GM15510 (cell line): ENCODE results near the gene SELPLG.

Source experiments
- POLR2A ChIP-seq: IDR thresholded peaks from 3 replicates; pipeline ENCODE4 v1.6.1; 2011; ENCODE audit warnings: borderline replicate concordance; ENCODE audit not compliant: insufficient read length; ENCODE audit errors: extremely low read depth

SELPLG gene, protein sequence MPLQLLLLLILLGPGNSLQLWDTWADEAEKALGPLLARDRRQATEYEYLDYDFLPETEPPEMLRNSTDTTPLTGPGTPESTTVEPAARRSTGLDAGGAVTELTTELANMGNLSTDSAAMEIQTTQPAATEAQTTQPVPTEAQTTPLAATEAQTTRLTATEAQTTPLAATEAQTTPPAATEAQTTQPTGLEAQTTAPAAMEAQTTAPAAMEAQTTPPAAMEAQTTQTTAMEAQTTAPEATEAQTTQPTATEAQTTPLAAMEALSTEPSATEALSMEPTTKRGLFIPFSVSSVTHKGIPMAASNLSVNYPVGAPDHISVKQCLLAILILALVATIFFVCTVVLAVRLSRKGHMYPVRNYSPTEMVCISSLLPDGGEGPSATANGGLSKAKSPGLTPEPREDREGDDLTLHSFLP

DNA sequence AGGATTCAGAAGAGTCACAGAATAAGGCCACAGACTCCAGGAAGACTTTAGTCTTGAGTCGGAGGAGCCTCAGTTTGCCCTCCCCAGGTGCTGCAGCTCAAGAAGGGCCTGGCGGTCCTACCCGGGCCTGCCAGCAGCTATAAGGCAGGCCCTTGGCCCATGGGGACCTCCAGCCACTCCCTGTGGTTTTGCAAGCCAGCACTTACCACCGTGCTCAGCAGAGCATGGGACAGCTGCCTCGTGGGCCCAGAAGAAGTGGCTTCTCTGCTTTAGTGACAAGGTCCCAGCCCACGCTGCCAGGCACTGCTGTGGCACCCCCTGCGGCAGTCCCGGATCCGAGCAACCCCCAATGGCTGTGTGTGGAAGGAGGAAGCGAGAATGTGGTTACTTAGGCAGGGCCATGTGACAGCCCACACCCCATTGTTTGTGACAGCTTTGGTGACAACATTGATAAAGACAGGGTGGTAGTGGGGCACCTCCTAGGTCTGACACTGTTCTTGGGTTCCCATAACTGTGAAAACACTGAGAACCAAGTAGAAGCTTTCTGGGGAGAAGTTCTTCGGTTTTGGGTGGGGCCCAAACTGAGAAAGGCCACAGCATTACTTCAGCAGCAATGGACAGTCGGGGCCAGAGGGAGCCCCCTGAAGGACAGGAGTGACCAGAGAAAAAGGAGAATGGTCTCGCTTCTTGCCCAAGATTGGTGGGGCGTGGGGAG is at the start of gene SELPLG:
Gene SELPLG (minus strand): TSS at position 361 of the 715 bp plus-strand sequence. CDS start 9,587 bp downstream, outside the sequence.
- TF ChIP-seq POLR2A = peak; percentile 57

DNA sequence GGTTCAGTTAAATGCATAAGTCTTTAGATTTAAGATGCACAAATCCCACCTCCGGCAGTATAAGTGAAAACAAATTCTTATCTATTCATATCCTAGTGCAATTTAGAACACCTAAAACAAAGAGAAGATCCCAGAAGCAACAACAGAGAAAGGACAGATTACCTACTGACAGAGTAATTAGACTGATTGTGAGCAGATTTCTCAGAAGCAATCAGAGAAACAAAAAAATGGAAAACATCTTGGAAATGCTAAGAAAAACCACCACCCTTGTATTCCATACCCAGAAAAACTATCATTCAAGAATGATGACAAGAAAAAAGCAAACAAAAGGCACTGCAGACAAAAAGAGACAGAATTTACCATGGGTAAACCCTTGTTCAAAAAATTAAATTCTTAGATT is 47.6 kb upstream of the SELPLG start:
- no peak for TF ChIP-seq POLR2A

DNA sequence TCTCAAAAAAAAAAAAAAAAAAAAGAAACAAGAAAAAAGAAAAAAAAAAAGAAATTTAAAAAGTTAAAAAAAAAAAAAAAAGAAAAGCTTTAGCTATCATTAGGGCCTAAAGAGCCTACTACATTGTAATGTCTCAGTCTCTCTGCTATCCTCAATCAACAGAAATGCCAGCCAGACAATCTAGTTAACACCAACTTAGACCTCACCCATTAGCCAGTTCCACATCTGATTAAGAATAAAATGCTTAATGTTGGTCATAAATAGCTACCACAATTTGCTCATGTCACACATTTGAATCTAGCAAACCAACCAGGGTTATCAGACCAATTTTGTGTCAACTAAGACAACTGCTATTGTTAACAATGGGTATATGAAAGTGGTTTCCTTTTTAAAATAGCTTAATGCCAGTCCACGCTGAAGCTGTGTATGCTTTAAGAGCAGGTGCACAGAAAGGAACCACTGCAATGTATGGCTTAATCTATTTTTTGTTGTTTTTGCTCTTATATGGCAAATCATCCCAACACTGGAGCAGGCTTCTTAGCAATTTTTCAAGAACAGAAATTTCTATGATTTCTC is 45.5 kb upstream of the SELPLG start:
- TF ChIP-seq POLR2A = no peak

DNA sequence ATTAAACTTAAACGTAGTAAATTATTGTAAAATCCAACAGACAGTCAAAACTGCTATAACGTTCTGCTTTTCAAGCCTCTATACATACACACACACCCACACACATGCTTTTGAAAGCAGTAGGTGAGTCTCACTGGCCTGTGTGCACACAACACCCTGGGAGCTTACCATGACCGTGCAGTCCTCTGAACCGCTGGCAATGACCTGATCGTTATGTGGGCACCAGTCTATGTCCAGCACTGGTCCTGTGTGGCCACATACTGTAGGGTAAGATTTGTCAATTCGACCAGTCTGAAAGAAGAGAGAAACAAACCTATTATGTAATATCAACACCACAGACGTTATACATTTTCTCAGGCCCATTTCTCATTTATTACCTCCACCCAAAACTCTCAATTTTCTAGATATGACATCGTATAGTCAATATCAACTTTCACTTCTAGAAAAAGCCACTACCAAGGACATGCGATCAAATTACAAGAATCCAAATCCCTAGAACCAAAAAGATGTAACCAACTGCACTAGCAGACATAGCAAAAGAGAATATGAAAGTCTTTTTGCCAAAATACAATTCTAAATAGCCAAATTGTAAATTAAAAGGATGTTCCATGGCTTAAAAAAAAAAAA is 44.5 kb upstream of the SELPLG start:
- TF ChIP-seq POLR2A = no peak

DNA sequence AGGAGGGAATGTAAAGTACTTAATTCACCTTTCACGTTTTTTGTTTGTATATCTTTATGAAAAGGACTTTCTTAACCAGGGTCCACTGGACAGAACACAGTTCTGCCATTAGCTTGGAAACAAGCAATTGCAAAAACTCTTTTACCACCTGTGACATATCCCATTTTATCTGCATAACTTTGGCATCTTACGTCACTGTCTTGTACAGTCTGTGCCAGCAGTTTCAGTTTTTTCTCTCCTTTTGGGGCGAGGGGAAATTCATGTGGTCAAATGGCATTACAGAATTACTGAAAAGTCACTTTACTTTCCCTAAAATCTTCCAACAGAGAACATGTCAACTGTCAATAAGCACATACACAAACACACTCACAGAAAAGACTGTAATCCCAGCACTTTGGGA is 43.7 kb upstream of the SELPLG start:
- no peak for TF ChIP-seq POLR2A

DNA sequence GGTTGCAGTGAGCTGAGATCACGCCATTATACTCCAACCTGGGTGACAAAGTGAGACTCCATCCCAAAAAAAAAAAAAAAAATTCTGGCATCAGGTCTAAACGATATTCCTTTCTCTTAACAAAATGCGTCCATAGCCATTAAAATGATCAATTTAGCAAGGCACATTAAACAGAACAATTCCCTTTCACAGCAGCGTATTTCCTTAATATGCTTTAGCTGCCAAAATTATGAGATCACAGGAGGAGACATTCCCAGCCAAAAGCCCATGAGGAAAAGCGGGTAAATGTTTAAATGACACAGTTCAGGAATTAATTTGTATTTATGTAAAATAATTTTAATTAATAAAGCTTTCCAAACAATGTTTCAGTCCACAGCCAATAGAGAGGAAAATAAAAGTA is 43.0 kb upstream of the SELPLG start:
- no peak for TF ChIP-seq POLR2A

DNA sequence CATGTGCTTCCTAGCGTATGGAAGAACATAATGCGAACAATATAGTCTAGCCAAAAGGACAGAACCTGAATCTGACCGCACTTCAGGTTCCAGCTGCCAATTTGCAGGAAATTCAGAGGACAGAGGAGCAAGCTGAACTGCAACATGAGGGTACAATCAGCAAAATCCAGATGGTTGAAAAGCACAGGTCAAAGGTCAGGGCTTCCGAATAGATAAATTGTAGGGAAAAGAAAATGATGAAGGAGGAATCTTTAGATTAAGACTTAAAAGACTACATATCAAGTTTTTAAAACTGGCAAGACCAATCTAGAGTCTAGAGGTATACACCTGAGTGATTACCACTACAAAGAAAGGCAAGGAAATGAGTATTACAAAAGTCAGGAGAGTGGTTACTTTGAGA is 42.1 kb upstream of the SELPLG start:
- no peak for TF ChIP-seq POLR2A

DNA sequence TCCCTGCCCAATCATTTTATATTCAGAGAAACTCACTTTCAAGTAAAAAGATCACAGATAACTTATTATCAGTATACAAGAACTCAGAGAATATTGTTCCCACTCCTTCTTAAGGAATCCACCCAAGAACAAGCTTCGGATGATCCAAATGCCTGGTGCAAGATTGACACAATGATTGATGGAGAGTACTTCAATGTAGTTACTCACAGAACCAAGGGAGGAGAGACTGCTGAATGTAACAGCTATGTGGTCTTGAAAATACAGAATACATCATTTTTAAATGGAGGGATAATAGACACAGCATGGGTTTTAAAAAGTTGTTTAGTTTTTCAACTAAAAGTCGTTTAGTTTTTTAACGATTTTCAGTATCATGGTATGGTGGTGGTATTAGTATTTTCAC is 38.4 kb upstream of the SELPLG start:
- TF ChIP-seq POLR2A = no peak

DNA sequence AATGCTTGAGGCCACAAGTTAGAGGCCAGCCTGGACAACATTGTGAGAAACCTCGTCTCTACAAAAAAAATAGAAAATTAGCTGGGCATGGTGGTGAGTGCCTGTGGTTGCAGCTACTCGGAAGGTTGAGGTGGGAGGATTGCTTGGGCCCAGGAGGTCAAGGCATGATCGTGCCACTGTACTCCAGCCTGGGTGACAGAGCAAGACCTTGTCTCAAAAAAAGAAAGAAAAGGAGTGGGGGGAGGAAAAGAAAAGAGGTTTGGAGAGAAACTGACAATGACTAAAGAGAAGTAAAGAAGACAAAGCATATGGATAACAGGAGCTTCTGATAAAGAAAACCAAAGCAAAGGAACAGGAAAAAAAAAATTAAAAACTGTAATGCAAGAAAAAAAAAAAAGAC is 37.4 kb upstream of the SELPLG start:
- TF ChIP-seq POLR2A = no peak

DNA sequence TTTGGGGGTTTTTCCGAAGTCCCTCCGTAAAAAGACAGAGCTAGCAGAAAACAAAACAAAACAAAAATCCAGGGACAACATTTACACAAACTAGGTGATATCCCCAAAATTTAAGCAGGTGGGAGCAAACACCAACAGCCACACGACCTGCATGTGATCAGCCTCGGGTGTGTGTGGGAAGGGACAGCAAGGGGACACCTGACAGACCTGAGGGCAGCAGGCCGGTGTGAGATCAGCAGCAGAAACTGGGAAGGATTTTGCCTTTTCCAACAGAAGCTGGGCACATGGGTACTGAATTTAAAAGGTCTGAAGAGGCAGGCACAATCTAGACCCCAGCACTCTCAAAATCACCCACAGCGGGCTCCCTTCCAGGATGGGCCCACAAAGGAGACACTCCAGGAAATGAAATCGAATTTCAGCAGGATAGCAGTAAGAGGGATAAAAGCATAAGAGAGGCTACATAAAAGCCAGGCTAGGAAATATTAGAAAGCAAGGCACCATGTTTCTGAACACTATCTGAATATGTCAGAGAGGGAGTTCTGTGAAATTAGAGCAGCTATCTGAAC is 36.5 kb upstream of the SELPLG start:
- no peak for TF ChIP-seq POLR2A

DNA sequence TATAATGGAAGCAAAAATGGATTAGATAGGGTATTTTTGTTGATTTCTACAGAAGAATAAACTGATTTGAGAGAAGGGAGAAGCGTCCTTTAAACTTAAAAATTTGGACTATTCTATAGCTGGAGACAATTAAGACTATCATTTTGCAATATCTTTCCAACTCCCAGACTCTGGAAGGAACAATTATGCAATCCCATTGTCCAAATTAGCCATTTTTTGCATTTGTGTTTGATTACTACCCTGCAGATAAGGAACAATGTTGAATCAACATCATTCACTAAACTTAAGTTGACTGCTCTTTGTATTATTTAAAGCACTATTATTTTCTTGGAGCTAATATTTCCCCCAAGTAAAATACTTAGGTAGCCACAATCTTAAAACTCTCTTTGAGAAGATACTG is 34.8 kb upstream of the SELPLG start:
- TF ChIP-seq POLR2A = no peak

DNA sequence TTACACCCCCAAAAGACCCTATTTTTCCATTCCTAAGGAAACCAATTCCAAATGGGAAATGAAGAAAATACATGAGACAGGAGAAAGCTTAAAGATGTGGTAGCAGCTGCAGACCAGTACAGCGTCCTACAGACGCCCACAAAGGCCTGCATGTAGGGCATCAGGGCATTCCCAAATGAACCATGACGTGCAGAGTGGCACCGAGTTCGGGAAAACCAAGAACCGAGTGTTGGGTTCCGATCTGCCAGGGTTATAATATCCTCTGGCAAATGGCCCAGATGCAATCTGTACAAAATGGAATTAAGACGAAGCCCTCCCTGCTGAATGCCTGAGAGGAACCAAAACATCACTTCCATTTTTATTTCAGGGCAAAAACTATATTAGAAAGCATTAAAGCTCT is 34.4 kb upstream of the SELPLG start:
- TF ChIP-seq POLR2A = no peak

DNA sequence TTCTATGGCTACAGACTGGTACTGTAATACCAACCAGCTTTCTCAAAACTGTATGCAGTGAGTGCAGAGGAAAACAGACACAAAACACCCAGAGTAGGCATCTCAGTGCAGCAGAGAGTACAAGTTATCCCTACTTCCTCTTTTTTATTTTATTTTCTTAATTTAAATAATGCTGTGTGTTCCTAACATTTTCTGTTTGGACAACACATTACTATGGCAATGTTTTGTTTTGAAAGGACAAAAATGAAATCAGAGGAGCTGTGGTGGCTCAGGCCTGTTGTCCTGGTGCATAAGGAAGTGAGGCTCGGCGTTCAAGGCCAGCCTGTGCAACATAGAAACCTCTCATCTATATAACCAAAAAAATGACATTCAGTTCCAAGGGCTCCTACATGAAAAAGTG is 33.7 kb upstream of the SELPLG start:
- no peak for TF ChIP-seq POLR2A

DNA sequence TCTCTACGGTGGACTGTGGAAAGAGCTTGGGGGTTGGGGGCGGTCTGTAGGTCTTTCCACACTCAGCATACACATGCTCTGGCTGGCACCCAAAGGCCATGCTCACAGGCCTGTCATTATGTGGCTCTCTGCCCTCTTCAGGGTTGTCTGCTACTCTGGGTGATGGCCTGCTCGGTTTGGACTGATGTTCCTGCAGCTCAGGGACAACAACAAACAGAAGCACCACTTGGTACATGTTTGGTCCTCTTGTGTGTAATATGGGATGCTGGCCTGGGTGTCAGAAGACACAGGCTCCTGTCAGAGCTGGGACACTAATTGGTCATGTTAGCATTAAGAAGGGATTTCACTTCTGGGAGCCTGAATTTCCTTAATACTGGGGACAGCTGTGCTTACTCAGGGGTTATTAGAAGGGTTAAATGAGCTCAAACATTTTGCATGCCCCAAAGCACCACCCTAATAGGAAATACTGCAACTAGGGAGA is 32.7 kb upstream of the SELPLG start:
- no peak for TF ChIP-seq POLR2A

DNA sequence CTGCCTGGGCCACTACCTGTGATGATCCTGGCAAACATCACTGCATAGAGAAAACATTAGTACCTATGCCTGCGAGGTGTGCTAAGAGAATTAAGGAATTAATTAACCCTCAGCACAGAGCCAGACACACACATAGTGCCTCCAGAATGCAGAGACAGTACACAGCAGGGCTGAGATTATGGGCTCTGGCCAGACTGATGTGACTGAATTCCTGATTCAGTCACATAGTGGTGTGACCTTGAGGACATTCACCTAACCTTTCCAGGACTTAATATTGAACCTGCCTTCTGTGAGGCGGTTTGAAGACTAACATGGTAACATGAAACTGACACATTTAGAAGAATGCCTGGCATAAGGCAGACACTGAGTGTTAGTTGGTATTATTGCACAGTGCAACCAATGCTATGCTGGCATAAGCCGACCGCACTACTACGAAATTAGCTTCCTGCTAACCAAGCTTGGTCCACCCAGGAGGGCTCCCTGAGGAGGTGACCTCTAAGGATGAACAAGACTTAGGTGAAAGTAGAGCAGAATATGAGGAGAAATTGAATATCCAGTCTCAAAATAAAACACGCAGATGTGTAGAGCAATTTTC is 32.0 kb upstream of the SELPLG start:
- no peak for TF ChIP-seq POLR2A
